Esophagus muscularis mucosa (tissue), 4 donors: ENCODE measurements around the gene RRP36. TPM values are rescaled to one million over a fixed set of nuclear protein-coding genes. Genes with fewer than 3 reads are reported as not detected.

Source experiments
- DNase-seq: peaks from one replicate; pipeline ENCODE4 v3.0.0-alpha.2; 2017; ENCODE audit errors: extremely low spot score
- H3K27ac ChIP-seq, 4 donors: fragments of 200-600 bp; sonication (generic); replicated peaks in 1 of 4; 1 replicate in 3 of 4; 2 replicates in 1 of 4; pipeline ENCODE4 v1.5.1; 2016 to 2019; ENCODE audit warnings: mild to moderate bottlenecking in 1 of 4
- H3K27me3 ChIP-seq, 4 donors: fragments of 200-600 bp; sonication (generic); one replicate each; pipeline versions ENCODE4 v1.5.1 to v1.6.0; 2016 to 2019
- H3K36me3 ChIP-seq, 4 donors: fragments of 200-600 bp; sonication (generic); one replicate each; pipeline ENCODE4 v1.5.1; 2016 to 2019
- H3K4me1 ChIP-seq, 4 donors: fragments of 200-600 bp; sonication (generic); one replicate each; pipeline ENCODE4 v1.5.1; 2016 to 2019
- H3K4me3 ChIP-seq, 4 donors: fragments of 200-600 bp; sonication (generic); 1 replicate in 2 of 4; 2 replicates in 2 of 4; pipeline ENCODE4 v1.5.1; 2016 to 2019; ENCODE audit warnings: mild to moderate bottlenecking in 4 of 4, moderate library complexity in 1 of 4
- H3K9me3 ChIP-seq, 4 donors: fragments of 200-600 bp; sonication (generic); 1 replicate in 3 of 4; 2 replicates in 1 of 4; pipeline ENCODE4 v1.5.1; 2016 to 2019
- CTCF ChIP-seq, 3 experiments: fragments of 200-600 bp in 2 of 3; fragments of 450-650 bp in 1 of 3; sonication (generic) in 2 of 3; IDR thresholded peaks; one replicate each; pipeline ENCODE4 v1.5.1; 2017 to 2019; ENCODE audit warnings: antibody characterized with exemption in 3 of 3, mild to moderate bottlenecking in 2 of 3, moderate library complexity in 1 of 3
- EP300 ChIP-seq: sonication (generic); formaldehyde crosslinking; IDR thresholded peaks from one replicate; pipeline ENCODE4 v1.6.1; 2017; ENCODE audit warnings: antibody characterized with exemption
- POLR2A ChIP-seq: fragments of 450-650 bp; IDR thresholded peaks from one replicate; pipeline ENCODE4 v1.6.1; 2017; ENCODE audit warnings: antibody characterized with exemption, moderate library complexity, mild to moderate bottlenecking, low read depth
- POLR2AphosphoS5 ChIP-seq, 2 donors: sonication (generic); formaldehyde crosslinking; IDR thresholded peaks; one replicate each; pipeline ENCODE4 v1.6.1; 2017; ENCODE audit warnings: antibody characterized with exemption in 2 of 2
- WGBS: methylation state at CpG from one replicate; pipeline ENCODE4 v1.1.5; 2018; 5-methylcytosine and 5-hydroxymethylcytosine counted together
- intact Hi-C: fragments of 100-400 bp; cut with DNase I; formaldehyde crosslinking; loops from one replicate; pipeline ENCODE4 v1.15.1; 2023
- total RNA-seq, 4 donors: library from RNA; depleted of rRNA; stranded (reverse); fragments of >200 nt; gene quantifications; one replicate each; pipeline versions ENCODE4 v1.1.0 to v1.2.1, GENCODE V29; 2016

Gene RRP36
- total RNA-seq, 4 donors from 2014 or later = 43.2 to 65.2 (median 51.4) TPM

GRCh38 chr6:43077333-43077809, 55.9 kb downstream of the RRP36 start:
- DNase-seq = no peak
- peak overlapping the region; percentile 49 to 64 (median 59) for H3K4me3 ChIP-seq
- peaks cover 0 to 28% (median 5%) of the 10 kb centered on the region in 4 donors for H3K27me3 ChIP-seq
- peaks cover 8 to 26% (median 23%) of the 10 kb centered on the region in 4 donors for H3K4me1 ChIP-seq
- intact Hi-C loops = loop anchor here (5.0 kb wide), 1 partner anchor 50 kb away; no protein-coding TSS in a partner anchor
- no peaks in the 10 kb centered on the region for H3K9me3 ChIP-seq
- peaks cover 6 to 27% (median 24%) of the 10 kb centered on the region in 4 donors for H3K36me3 ChIP-seq
- 38% methylated on average over 8 of the region's 8 CpGs for WGBS
- no peak overlapping the region for H3K27ac ChIP-seq
- TF ChIP-seq CTCF (IDR thresholded peaks at IDR 0.05) (no peak), EP300 (no peak), POLR2AphosphoS5 (IDR thresholded peaks at IDR 0.05) (no peak), POLR2A (no peak)

GRCh38 chr6:43077981-43078511, 56.6 kb downstream of the RRP36 start:
- no peaks in the 10 kb centered on the region for H3K9me3 ChIP-seq
- WGBS = 100% methylated on average over 6 of the region's 6 CpGs
- H3K36me3 ChIP-seq = peaks cover 0 to 21% (median 18%) of the 10 kb centered on the region in 4 donors
- H3K27ac ChIP-seq = no peak overlapping the region
- intact Hi-C loops = loop anchor here (5.0 kb wide), 1 partner anchor 49 kb away; no protein-coding TSS in a partner anchor
- DNase-seq = no peak
- H3K4me1 ChIP-seq = peaks cover 8 to 26% (median 23%) of the 10 kb centered on the region in 4 donors
- no peak overlapping the region for H3K4me3 ChIP-seq
- TF ChIP-seq POLR2A (no peak), CTCF (IDR thresholded peaks at IDR 0.05) (no peak), EP300 (no peak), POLR2AphosphoS5 (IDR thresholded peaks at IDR 0.05) (no peak)
- peaks cover 0 to 28% (median 5%) of the 10 kb centered on the region in 4 donors for H3K27me3 ChIP-seq

- Histone ChIP-seq H3K27ac (no peak overlapping the region), H3K27me3 (peaks cover 0 to 28% (median 5%) of the 10 kb centered on the region in 4 donors), H3K4me1 (peaks cover 8 to 26% (median 23%) of the 10 kb centered on the region in 4 donors), H3K9me3 (no peaks in the 10 kb centered on the region), H3K36me3 (peaks cover 0 to 14% (median 11%) of the 10 kb centered on the region in 4 donors), H3K4me3 (no peak overlapping the region)
- DNase-seq = no peak
- TF ChIP-seq POLR2AphosphoS5 (IDR thresholded peaks at IDR 0.05) = no peak
- no peak for TF ChIP-seq EP300
- no peak for TF ChIP-seq POLR2A
- no peak for TF ChIP-seq CTCF (IDR thresholded peaks at IDR 0.05)
- intact Hi-C loops = loop anchor here (5.0 kb wide), 1 partner anchor 49 kb away; no protein-coding TSS in a partner anchor
- WGBS = 96% methylated on average over 2 of the region's 2 CpGs
Observed at GRCh38 chr6:43078691-43079090, 57.3 kb downstream of the RRP36 start.

Other genes with a start within 250 kb of the RRP36 start
- 10 to 100 TPM; 18.2 to 27.9 (median 23.4) TPM for gene BICRAL, start 239.6 kb upstream of the RRP36 start, total RNA-seq
- 10 to 100 TPM; 66.8 to 82.2 (median 76.9) TPM for gene RPL7L1, start 142.0 kb upstream of the RRP36 start, total RNA-seq
- gene PTCRA, start 105.6 kb upstream of the RRP36 start, total RNA-seq = under 1 TPM in 1 of 4 donors, not detected in 3; 0.50 TPM
- 10 to 100 TPM; 24.5 to 39.6 (median 34.3) TPM for gene CNPY3, start 92.1 kb upstream of the RRP36 start, total RNA-seq
- 1 to 10 TPM in 3 of 4 donors, not detected in 1; 2.3 to 4.5 (median 3.6) TPM for gene GNMT, start 60.9 kb upstream of the RRP36 start, total RNA-seq
- 10 to 100 TPM; 13.4 to 31.3 (median 21.8) TPM for gene PEX6, start 42.4 kb upstream of the RRP36 start, total RNA-seq
- 10 to 100 TPM; 35.3 to 48.2 (median 42.4) TPM for gene PPP2R5D, start 37.1 kb upstream of the RRP36 start, total RNA-seq
- 10 to 100 TPM; 51.5 to 71.2 (median 62.8) TPM for gene MEA1, start 7.7 kb upstream of the RRP36 start, total RNA-seq
- gene KLHDC3, start 7.4 kb upstream of the RRP36 start, total RNA-seq = 100 to 1,000 TPM in 2 of 4 donors, 10 to 100 TPM in 2; 88.0 to 175 (median 98.1) TPM
- gene CUL7, start 32.2 kb downstream of the RRP36 start, total RNA-seq = 10 to 100 TPM in 3 of 4 donors, 1 to 10 TPM in 1; 8.4 to 19.6 (median 14.4) TPM
- gene MRPL2, start 37.8 kb downstream of the RRP36 start, total RNA-seq = 10 to 100 TPM; 25.2 to 43.6 (median 28.1) TPM
- gene KLC4, start 38.0 kb downstream of the RRP36 start, total RNA-seq = 10 to 100 TPM; 22.9 to 37.4 (median 27.4) TPM
- 10 to 100 TPM in 1 of 4 donors, 1 to 10 TPM in 3; 6.8 to 10.8 (median 8.0) TPM for gene PTK7, start 54.7 kb downstream of the RRP36 start, total RNA-seq
- gene SRF, start 149.6 kb downstream of the RRP36 start, total RNA-seq = 100 to 1,000 TPM; 111 to 183 (median 153) TPM
- 10 to 100 TPM; 21.5 to 46.6 (median 33.6) TPM for gene CUL9, start 160.6 kb downstream of the RRP36 start, total RNA-seq
- 10 to 100 TPM; 60.5 to 70.2 (median 65.3) TPM for gene DNPH1, start 207.9 kb downstream of the RRP36 start, total RNA-seq
- gene TTBK1, start 221.9 kb downstream of the RRP36 start, total RNA-seq = under 1 TPM; under 0.01 to 0.29 (median 0.03) TPM